HG03025 (cell line): ENCODE measurements around the gene C18orf32.
"Not testable (repeated sequence)": the region's sequence is repeated elsewhere in the genome, so short reads cannot be mapped to it uniquely, and the experiment has no call there.

Source experiments
- ATAC-seq: cut with Tn5 transposase; IDR thresholded peaks from one replicate; pipeline ENCODE4 v1.9.1; 2021; ENCODE audit warnings: mild to moderate bottlenecking, moderate library complexity; ENCODE audit not compliant: unreplicated experiment, low FRiP score

C18orf32 gene

GRCh38 chr18:49472459-49472858 lies 14.6 kb downstream of the C18orf32 start:
- ATAC-seq, result no peak

GRCh38 chr18:49471532-49471931 lies 15.5 kb downstream of the C18orf32 start:
- no peak for ATAC-seq

GRCh38 chr18:49467599-49467998 lies 19.4 kb downstream of the C18orf32 start:
- no peak for ATAC-seq

- ATAC-seq, result no peak
Measured at GRCh38 chr18:49467019-49467563, 19.9 kb downstream of the C18orf32 start.

GRCh38 chr18:49464718-49465598 lies 22.1 kb downstream of the C18orf32 start:
- no peak for ATAC-seq

- no peak for ATAC-seq
Measured at GRCh38 chr18:49461602-49461977, 25.4 kb downstream of the C18orf32 start.

- no peak for ATAC-seq
Measured at GRCh38 chr18:49460976-49461601, 25.9 kb downstream of the C18orf32 start.

- no peak for ATAC-seq
Measured at GRCh38 chr18:49459404-49460171, 27.4 kb downstream of the C18orf32 start.

GRCh38 chr18:49457616-49458015 lies 29.4 kb downstream of the C18orf32 start:
- ATAC-seq, result no peak

GRCh38 chr18:49456794-49457193 lies 30.2 kb downstream of the C18orf32 start:
- no peak for ATAC-seq

GRCh38 chr18:49452534-49452933 lies 34.5 kb downstream of the C18orf32 start:
- ATAC-seq, result not testable (repeated sequence)

GRCh38 chr18:49447810-49448745 lies 39.0 kb downstream of the C18orf32 start:
- ATAC-seq, result no peak

- ATAC-seq, result no peak
Measured at GRCh38 chr18:49446481-49446880, 40.6 kb downstream of the C18orf32 start.

- no peak for ATAC-seq
Measured at GRCh38 chr18:49444581-49444980, 42.5 kb downstream of the C18orf32 start.

GRCh38 chr18:49443837-49444236 lies 43.2 kb downstream of the C18orf32 start:
- no peak for ATAC-seq

- ATAC-seq, result no peak
Measured at GRCh38 chr18:49441338-49441938, 45.6 kb downstream of the C18orf32 start.

GRCh38 chr18:49435170-49435569 lies 51.9 kb downstream of the C18orf32 start:
- no peak for ATAC-seq

GRCh38 chr18:49432602-49433001 lies 54.4 kb downstream of the C18orf32 start:
- ATAC-seq, result no peak

GRCh38 chr18:49431165-49431962 lies 55.7 kb downstream of the C18orf32 start:
- no peak for ATAC-seq
